Adrenal gland (tissue), 12 donors: ENCODE measurements around the gene SLC17A4. TPM values are rescaled to one million over a fixed set of nuclear protein-coding genes. Genes with fewer than 3 reads are reported as not detected.

Experiments
- DNase-seq, 7 donors: peaks; one replicate each; pipeline ENCODE4 v3.0.0-alpha.2; 2019 to 2020
- H3K27ac ChIP-seq, 5 donors: fragments of 200-600 bp; sonication (generic) in 4 of 5; 1 replicate in 3 of 5; 2 replicates in 2 of 5; pipeline versions ENCODE4 v1.5.1 to v1.8.0; 2016 to 2020; ENCODE audit warnings: mild to moderate bottlenecking in 1 of 5
- H3K27me3 ChIP-seq: fragments of 200-600 bp; 2 replicates; pipeline ENCODE4 v1.8.0; 2021
- H3K36me3 ChIP-seq, 2 donors: fragments of 200-600 bp; replicated peaks in 1 of 2; 1 replicate in 1 of 2; 2 replicates in 1 of 2; pipeline versions ENCODE4 v1.5.1 to v1.8.0; 2018 to 2022
- H3K4me1 ChIP-seq, 2 donors: fragments of 200-600 bp; replicated peaks in 1 of 2; 1 replicate in 1 of 2; 2 replicates in 1 of 2; pipeline versions ENCODE4 v1.5.1 to v1.8.0; 2018 to 2021
- H3K4me3 ChIP-seq, 4 donors: fragments of 200-600 bp; sonication (generic) in 3 of 4; one replicate each; pipeline ENCODE4 v1.5.1; 2016 to 2018
- H3K9me3 ChIP-seq, 3 donors: fragments of 200-600 bp; sonication (generic) in 1 of 3; replicated peaks in 1 of 3; 1 replicate in 2 of 3; 2 replicates in 1 of 3; pipeline versions ENCODE4 v1.5.1 to v1.8.0; 2016 to 2021
- POLR2A ChIP-seq, 2 donors: fragments of 450-650 bp; IDR thresholded peaks; one replicate each; pipeline ENCODE4 v1.6.1; 2017; ENCODE audit warnings: antibody characterized with exemption in 2 of 2, mild to moderate bottlenecking in 2 of 2, moderate library complexity in 1 of 2
- WGBS, 4 donors: extraction: QIAGEN DNeasy Blood & Tissue Kit in 2 of 4; methylation state at CpG; one replicate each; pipeline versions ENCODE4 v1.1.5 to v1.1.7; 2013 to 2017; 5-methylcytosine and 5-hydroxymethylcytosine counted together
- intact Hi-C, 2 donors: fragments of 100-400 bp; cut with DNase I; formaldehyde crosslinking; loops; one replicate each; pipeline versions ENCODE4 v1.14.1 to v1.15.0; 2022 to 2023
- polyA plus RNA-seq, 3 donors: library from polyadenylated mRNA; stranded (reverse); fragments of 200-250 nt in 2 of 3; fragments of 350-450 nt in 1 of 3; fragmentation: Illumina TruSeq in 1 of 3; extraction: RNeasy Lipid Tissue Mini Kit (QIAGEN cat#74804) in 1 of 3; gene quantifications; one replicate each; pipeline ENCODE4 v1.2.3, GENCODE V29; 2013 to 2014
- total RNA-seq, 9 donors: library from RNA; depleted of rRNA in 4 of 9; stranded (reverse); fragments of >200 nt in 4 of 9; fragments of 120-200 nt in 1 of 9; fragmentation: NEBNext Ultra II Directional in 1 of 9; extraction: Animal tissue kit (Norgen Biotek cat#: 25700) in 1 of 9; gene quantifications; one replicate each; pipeline versions ENCODE4 v1.1.0 to v1.2.4, GENCODE V29; 2013 to 2023
- TF ChIP-seq, protein P1 (sequence below), 6 experiments: fragments of 450-650 bp in 4 of 6; fragments of 200-600 bp in 2 of 6; sonication (generic) in 1 of 6; IDR thresholded peaks; 1 replicate in 5 of 6; 2 replicates in 1 of 6; pipeline versions ENCODE4 v1.5.1 to v1.8.0; 2016 to 2021; ENCODE audit warnings: antibody characterized with exemption in 6 of 6, mild to moderate bottlenecking in 2 of 6, moderate library complexity in 1 of 6
- donor health status: healthy with polysubstance abuse.
- donor health status: Bipolar disorder and iron deficiency.
- donor health status: DM: yes; HTN: yes; CAD: no.
- donor health status: DM: no; HTN: no; CAD: no.
- donor health status: DM: no; HTN: no; CAD: no.
- donor health status: DM: yes; HTN: yes; CAD: no.

Gene SLC17A4
- total and polyA plus RNA-seq, 12 donors: 0.04 TPM; not detected in 11

DNA sequence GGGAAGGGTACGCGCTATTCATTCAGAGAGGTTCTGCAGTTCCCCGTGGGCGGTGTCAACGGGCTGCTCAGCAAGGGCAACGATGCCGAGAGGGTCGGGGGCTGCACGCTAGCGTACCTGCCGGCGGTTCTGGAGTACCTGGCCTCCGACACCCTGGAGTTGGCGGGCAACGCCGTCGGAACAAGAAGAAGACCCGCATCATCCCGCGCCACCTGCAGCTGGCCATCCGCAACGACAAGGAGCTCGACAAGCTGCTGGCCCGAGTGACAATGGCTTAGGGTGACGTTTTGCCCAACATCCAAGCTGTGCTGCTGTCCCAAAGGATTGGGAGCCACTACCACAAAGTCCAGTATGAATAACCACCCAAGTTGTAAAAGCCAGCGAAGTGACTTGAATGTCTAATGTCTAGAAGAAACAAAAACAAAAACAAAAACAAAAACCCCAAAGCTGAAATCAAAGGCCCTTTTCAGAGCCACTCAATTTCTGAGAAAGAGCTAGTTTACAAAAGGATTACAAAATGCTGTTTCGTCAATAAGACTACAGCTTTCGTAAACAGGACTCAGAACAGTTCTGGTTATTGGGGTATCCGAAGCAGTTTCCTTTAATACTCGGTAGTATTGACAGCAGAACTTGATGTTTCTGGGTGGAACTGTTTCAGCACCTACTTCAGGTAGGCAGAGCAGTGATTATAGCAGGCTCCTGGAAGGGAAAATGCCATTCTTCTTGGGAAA is 21.9 kb upstream of the SLC17A4 start:
- Histone ChIP-seq H3K27ac (no peak overlapping the region), H3K4me1 (no peaks in the 10 kb centered on the region), H3K27me3 (peaks cover 10% of the 10 kb centered on the region), H3K36me3 (no peaks in the 10 kb centered on the region), H3K4me3 (no peak overlapping the region), H3K9me3 (no peaks in the 10 kb centered on the region)
- no peak for TF ChIP-seq POLR2A (IDR thresholded peaks at IDR 0.05)
- TF ChIP-seq, protein P1, sequence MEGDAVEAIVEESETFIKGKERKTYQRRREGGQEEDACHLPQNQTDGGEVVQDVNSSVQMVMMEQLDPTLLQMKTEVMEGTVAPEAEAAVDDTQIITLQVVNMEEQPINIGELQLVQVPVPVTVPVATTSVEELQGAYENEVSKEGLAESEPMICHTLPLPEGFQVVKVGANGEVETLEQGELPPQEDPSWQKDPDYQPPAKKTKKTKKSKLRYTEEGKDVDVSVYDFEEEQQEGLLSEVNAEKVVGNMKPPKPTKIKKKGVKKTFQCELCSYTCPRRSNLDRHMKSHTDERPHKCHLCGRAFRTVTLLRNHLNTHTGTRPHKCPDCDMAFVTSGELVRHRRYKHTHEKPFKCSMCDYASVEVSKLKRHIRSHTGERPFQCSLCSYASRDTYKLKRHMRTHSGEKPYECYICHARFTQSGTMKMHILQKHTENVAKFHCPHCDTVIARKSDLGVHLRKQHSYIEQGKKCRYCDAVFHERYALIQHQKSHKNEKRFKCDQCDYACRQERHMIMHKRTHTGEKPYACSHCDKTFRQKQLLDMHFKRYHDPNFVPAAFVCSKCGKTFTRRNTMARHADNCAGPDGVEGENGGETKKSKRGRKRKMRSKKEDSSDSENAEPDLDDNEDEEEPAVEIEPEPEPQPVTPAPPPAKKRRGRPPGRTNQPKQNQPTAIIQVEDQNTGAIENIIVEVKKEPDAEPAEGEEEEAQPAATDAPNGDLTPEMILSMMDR (IDR thresholded peaks at IDR 0.05): no peak
- DNase-seq: no peak
- intact Hi-C loops: no loop called here
- WGBS, 4 donors: 47 to 77% (median 53%) methylated on average over 16 to 30 of the region's 30 CpGs

DNA sequence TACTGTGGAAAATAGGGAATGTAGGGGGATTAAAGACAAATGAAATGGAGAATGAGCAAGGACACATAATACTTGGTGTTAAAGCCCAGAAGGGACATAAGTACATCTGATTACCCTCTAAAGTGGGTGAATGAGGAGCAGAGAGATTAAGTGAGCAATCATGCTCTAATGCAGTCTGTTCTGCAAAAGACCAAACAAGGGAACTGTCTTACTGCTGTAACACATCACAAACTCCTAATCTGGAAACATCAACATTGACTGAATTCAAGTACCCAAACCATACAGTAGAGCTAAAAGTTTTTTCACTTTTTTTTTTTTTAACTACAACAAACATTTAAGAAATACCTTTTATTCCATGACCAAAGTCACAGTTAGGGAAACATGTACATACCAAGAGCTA is 19.3 kb upstream of the SLC17A4 start:
- intact Hi-C loops: no loop called here
- no peak overlapping the region for H3K27ac ChIP-seq
- TF ChIP-seq, protein P1 (IDR thresholded peaks at IDR 0.05): no peak
- TF ChIP-seq POLR2A (IDR thresholded peaks at IDR 0.05): no peak
- DNase-seq: no peak
- H3K27me3 ChIP-seq: peaks cover 10% of the 10 kb centered on the region
- no peak overlapping the region for H3K4me3 ChIP-seq
- H3K4me1 ChIP-seq: no peaks in the 10 kb centered on the region
- H3K9me3 ChIP-seq: no peaks in the 10 kb centered on the region
- H3K36me3 ChIP-seq: no peaks in the 10 kb centered on the region

DNA sequence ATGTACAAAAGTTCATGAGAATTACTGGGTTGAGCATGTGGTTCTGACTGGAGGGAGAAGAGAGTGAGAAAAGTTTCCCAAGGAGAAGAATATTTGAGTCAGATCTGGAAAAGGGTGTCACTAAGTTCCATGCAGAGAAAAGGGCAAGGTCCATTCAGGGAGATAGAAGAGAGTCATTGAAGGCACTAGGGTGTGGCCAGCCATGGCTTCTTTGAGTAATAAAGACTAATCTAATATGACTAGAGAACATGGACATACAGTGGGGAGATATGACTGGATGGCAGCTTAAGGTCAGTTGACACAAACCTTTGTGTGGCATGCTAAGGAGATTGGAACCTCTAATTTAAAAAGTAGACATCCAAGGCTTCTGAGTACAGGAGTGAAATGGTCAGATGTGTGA is 10.7 kb upstream of the SLC17A4 start:
- H3K9me3 ChIP-seq: no peaks in the 10 kb centered on the region
- intact Hi-C loops: no loop called here
- H3K36me3 ChIP-seq: no peaks in the 10 kb centered on the region
- H3K27me3 ChIP-seq: no peaks in the 10 kb centered on the region
- H3K4me3 ChIP-seq: no peak overlapping the region
- TF ChIP-seq POLR2A (IDR thresholded peaks at IDR 0.05): no peak
- TF ChIP-seq, protein P1 (IDR thresholded peaks at IDR 0.05): no peak
- H3K4me1 ChIP-seq: no peaks in the 10 kb centered on the region
- DNase-seq: no peak
- no peak overlapping the region for H3K27ac ChIP-seq

DNA sequence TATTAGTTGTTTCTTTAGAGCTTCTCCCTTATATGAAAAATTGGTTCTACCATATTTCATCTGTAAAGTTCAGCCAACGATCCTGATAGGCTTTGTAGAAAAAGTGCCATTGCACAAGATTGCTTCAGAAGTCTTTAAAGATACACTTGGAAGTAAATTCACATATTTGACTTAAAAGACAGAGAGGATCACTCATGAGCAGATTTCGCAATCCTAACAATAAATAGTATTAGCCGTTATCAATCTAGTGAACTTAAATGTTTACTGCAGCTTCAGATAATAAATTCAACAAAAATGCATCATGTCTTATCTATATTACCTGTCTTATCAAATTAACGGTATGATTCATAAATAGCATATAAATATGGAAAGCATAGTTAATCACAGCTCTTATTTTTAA is 8.7 kb upstream of the SLC17A4 start:
- 66 to 75% (median 70%) methylated on average over 4 of the region's 4 CpGs for WGBS, 4 donors
- intact Hi-C loops: no loop called here
- H3K27ac ChIP-seq: no peak overlapping the region
- H3K36me3 ChIP-seq: no peaks in the 10 kb centered on the region
- H3K4me1 ChIP-seq: no peaks in the 10 kb centered on the region
- H3K9me3 ChIP-seq: no peaks in the 10 kb centered on the region
- DNase-seq: no peak
- TF ChIP-seq POLR2A (IDR thresholded peaks at IDR 0.05): no peak
- TF ChIP-seq, protein P1 (IDR thresholded peaks at IDR 0.05): no peak
- H3K27me3 ChIP-seq: no peaks in the 10 kb centered on the region
- no peak overlapping the region for H3K4me3 ChIP-seq
